ENCODE data around the gene CRB1. TPM values are rescaled to one million over a fixed set of nuclear protein-coding genes. Genes with fewer than 3 reads are reported as not detected.

The CRB1 gene
- total and polyA plus RNA-seq, 9 of the 15 experiments (the other 6 are each of a cell fraction or from before 2014, with no cell fraction given) = 0.04 to 0.10 TPM; not detected in 7

DNA sequence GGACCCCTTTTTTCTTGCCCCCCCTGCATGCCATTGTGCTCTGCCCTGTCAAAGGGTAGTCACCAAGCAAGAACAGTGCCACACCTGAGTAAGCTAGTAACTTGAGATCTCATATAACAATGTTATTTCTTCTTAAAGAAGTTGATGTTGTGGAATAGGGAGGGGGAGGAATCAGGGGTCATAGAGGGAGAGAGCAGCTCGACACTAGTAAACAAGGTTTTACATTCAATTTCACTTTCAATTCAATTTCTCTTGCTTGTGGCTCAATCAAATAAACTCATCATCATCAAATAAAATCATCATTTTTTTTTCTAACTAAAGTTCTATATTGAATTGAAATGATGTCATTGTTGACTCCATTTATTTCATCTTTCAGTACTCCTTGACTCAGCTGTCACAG, 106.4 kb downstream of the CRB1 start (continued):
- no peak for TF ChIP-seq TFAM (CRISPR knock-in tag; conservative IDR thresholded peaks at IDR 0.05)

DNA sequence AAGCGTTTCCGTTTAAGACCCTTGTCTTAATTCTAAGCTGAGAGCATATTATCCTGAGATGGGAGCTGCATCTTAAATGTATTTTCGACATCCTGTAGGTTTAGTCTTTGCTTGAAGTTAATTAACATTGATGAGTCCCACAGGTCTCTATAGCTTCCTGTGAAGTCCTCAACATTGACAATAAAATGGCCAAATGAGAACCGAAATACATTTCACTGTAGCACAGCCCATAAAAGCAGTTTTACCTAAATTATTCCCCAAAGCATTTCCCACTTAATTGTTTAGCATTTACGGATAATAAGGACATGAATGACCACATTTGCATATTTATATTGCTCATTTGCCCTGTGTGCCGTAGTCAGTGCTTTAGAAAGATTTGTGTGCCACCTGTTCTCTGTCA, 116.4 kb downstream of the CRB1 start:
- intact Hi-C loops (cut with micrococcal nuclease) = no loop called here

More for the DNA sequence above, 116.4 kb downstream of the CRB1 start:
- Histone ChIP-seq H2AFZ (ENCODE audit: low read depth, low read length) (no peak overlapping the region), H3K27ac (ENCODE audit: extremely low read depth, low read depth, low read length) (no peak overlapping the region), H3K36me3 (ENCODE audit: control insufficient read depth, insufficient read depth, low read length) (no peaks in the 10 kb centered on the region), H3K27me3 (ENCODE audit: control insufficient read depth in 2 of 2, insufficient read depth in 2 of 2, low read length in 2 of 2) (no peaks in the 10 kb centered on the region), H4K20me1 (replicated peaks; ENCODE audit: control insufficient read depth, insufficient read depth, low read length) (no peaks in the 10 kb centered on the region), H3K4me2 (ENCODE audit: insufficient read depth, low read length) (no peak overlapping the region), H3K4me1 (replicated peaks in 1 of 2; ENCODE audit: control insufficient read depth in 2 of 2, insufficient read depth in 2 of 2, low read length in 2 of 2) (no peaks in the 10 kb centered on the region), H3K79me2 (ENCODE audit: control insufficient read depth, insufficient read depth, low read length) (no peaks in the 10 kb centered on the region), H3K9me3 (replicated peaks; ENCODE audit: control insufficient read depth, insufficient read depth, low read depth, low read length) (no peaks in the 10 kb centered on the region), H3K9me1 (ENCODE audit: control insufficient read depth, insufficient read depth, low read length) (no peaks in the 10 kb centered on the region), H3K4me3 (no peak overlapping the region), H3K9ac (ENCODE audit: insufficient read depth in 1 of 2, low read depth in 2 of 2, low read length in 2 of 2) (no peak overlapping the region)
- POLR2A ChIA-PET = no interaction called here
- no TSS peak for BruUV-seq (replicated peaks)
- FAIRE-seq (no peak), ATAC-seq (no peak), DNase-seq (ENCODE audit: extremely low read depth in 1 of 4, low spot score in 3 of 4) (no peak)
- WGBS (ENCODE audit: insufficient coverage, low coverage, missing lambda C conversion rate) = 0% methylated on average over 6 of the region's 6 CpGs
- CTCF ChIA-PET (ENCODE audit: low intra/inter-chr PET ratio) = no interaction called here
- TF ChIP-seq SMARCA5 (IDR thresholded peaks at IDR 0.05) (no peak), TAF1 (IDR thresholded peaks at IDR 0.05; ENCODE audit: control insufficient read depth, extremely low read depth, insufficient read depth, low read length, severe bottlenecking) (no peak), E2F6 (IDR thresholded peaks at IDR 0.05; ENCODE audit: borderline replicate concordance in 1 of 2, extremely low read depth in 1 of 2, insufficient read depth in 1 of 2, insufficient read length in 1 of 2, low read depth in 1 of 2, low read length in 1 of 2, poor library complexity in 1 of 2, severe bottlenecking in 1 of 2) (no peak), MAFG (tag; conservative IDR thresholded peaks at IDR 0.05) (no peak), TFE3 (CRISPR knock-in tag; IDR thresholded peaks at IDR 0.05) (no peak), KLF13 (tag; IDR thresholded peaks at IDR 0.05; ENCODE audit: borderline replicate concordance, low read depth) (no peak), MAFK (IDR thresholded peaks at IDR 0.05; ENCODE audit: low read length) (no peak), ZNF830 (CRISPR knock-in tag; IDR thresholded peaks at IDR 0.05) (no peak), ZKSCAN1 (IDR thresholded peaks at IDR 0.05; ENCODE audit: low read depth, low read length) (no peak), XRCC3 (IDR thresholded peaks at IDR 0.05) (no peak), ZNF644 (tag; IDR thresholded peaks at IDR 0.05; ENCODE audit: low read depth) (no peak), XRCC4 (IDR thresholded peaks at IDR 0.05; ENCODE audit: extremely low read depth, insufficient read depth, insufficient read length) (no peak), ZBED1 (IDR thresholded peaks at IDR 0.05) (no peak)
- TF ChIP-seq, protein P1, sequence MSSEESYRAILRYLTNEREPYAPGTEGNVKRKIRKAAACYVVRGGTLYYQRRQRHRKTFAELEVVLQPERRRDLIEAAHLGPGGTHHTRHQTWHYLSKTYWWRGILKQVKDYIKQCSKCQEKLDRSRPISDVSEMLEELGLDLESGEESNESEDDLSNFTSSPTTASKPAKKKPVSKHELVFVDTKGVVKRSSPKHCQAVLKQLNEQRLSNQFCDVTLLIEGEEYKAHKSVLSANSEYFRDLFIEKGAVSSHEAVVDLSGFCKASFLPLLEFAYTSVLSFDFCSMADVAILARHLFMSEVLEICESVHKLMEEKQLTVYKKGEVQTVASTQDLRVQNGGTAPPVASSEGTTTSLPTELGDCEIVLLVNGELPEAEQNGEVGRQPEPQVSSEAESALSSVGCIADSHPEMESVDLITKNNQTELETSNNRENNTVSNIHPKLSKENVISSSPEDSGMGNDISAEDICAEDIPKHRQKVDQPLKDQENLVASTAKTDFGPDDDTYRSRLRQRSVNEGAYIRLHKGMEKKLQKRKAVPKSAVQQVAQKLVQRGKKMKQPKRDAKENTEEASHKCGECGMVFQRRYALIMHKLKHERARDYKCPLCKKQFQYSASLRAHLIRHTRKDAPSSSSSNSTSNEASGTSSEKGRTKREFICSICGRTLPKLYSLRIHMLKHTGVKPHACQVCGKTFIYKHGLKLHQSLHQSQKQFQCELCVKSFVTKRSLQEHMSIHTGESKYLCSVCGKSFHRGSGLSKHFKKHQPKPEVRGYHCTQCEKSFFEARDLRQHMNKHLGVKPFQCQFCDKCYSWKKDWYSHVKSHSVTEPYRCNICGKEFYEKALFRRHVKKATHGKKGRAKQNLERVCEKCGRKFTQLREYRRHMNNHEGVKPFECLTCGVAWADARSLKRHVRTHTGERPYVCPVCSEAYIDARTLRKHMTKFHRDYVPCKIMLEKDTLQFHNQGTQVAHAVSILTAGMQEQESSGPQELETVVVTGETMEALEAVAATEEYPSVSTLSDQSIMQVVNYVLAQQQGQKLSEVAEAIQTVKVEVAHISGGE (CRISPR knock-in tag; IDR thresholded peaks at IDR 0.05) = no peak
- in situ Hi-C loops (cut with MboI) = no loop called here
